Body of pancreas (tissue), 4 donors: ENCODE measurements around the gene RAD51AP2. TPM values are rescaled to one million over a fixed set of nuclear protein-coding genes. Genes with fewer than 3 reads are reported as not detected.

Source experiments
- ATAC-seq: fragments of 150-250 bp; one replicate; pipeline ENCODE4 v1.9.1; 2016
- DNase-seq, 4 donors: peaks; one replicate each; pipeline ENCODE4 v3.0.0-alpha.2; 2019
- H3K27ac ChIP-seq, 4 donors: fragments of 200-600 bp; sonication (generic); 1 replicate in 3 of 4; 2 replicates in 1 of 4; pipeline versions ENCODE4 v1.5.1 to v1.6.1; 2016 to 2019; ENCODE audit warnings: mild to moderate bottlenecking in 1 of 4, mixed read lengths in 1 of 4, moderate library complexity in 1 of 4
- H3K27me3 ChIP-seq, 2 donors: fragments of 200-600 bp; sonication (generic); one replicate each; pipeline ENCODE4 v1.6.0; 2016; ENCODE audit warnings: mild to moderate bottlenecking in 1 of 2
- H3K36me3 ChIP-seq, 2 donors: fragments of 200-600 bp; sonication (generic); replicated peaks in 1 of 2; 2 replicates each; pipeline ENCODE4 v1.5.1; 2016; ENCODE audit warnings: low read depth in 2 of 2; ENCODE audit not compliant: insufficient read depth in 1 of 2
- H3K4me1 ChIP-seq: fragments of 200-600 bp; sonication (generic); one replicate; pipeline ENCODE4 v1.6.0; 2016
- H3K4me3 ChIP-seq, 2 donors: fragments of 200-600 bp; sonication (generic); 1 replicate in 1 of 2; 2 replicates in 1 of 2; pipeline ENCODE4 v1.5.1; 2016 to 2019
- H3K9me3 ChIP-seq, 3 donors: fragments of 200-600 bp; sonication (generic); 1 replicate in 2 of 3; 2 replicates in 1 of 3; pipeline ENCODE4 v1.5.1; 2016
- POLR2A ChIP-seq, 3 donors: fragments of 450-650 bp; IDR thresholded peaks; one replicate each; pipeline ENCODE4 v1.6.1; 2016; ENCODE audit warnings: antibody characterized with exemption in 3 of 3, mild to moderate bottlenecking in 2 of 3
- WGBS, 2 donors: methylation state at CpG; one replicate each; pipeline ENCODE4 v1.1.5; 2017; 5-methylcytosine and 5-hydroxymethylcytosine counted together
- intact Hi-C: fragments of 100-400 bp; cut with DNase I; formaldehyde crosslinking; loops from one replicate; pipeline ENCODE4 v1.15.1; 2023
- total RNA-seq, 2 donors: library from RNA; depleted of rRNA; stranded (reverse); fragments of >200 nt; gene quantifications; one replicate each; pipeline ENCODE4 v1.1.0, GENCODE V29; 2016
- TF ChIP-seq, protein P1 (sequence below), 7 experiments: fragments of 450-650 bp in 4 of 7; fragments of 200-600 bp in 3 of 7; sonication (generic) in 3 of 7; IDR thresholded peaks; one replicate each; pipeline ENCODE4 v1.5.1; 2016 to 2019; ENCODE audit warnings: antibody characterized with exemption in 7 of 7

RAD51AP2 gene
- total RNA-seq, 2 donors from 2014 or later, result 0.26 TPM; not detected in 1

DNA sequence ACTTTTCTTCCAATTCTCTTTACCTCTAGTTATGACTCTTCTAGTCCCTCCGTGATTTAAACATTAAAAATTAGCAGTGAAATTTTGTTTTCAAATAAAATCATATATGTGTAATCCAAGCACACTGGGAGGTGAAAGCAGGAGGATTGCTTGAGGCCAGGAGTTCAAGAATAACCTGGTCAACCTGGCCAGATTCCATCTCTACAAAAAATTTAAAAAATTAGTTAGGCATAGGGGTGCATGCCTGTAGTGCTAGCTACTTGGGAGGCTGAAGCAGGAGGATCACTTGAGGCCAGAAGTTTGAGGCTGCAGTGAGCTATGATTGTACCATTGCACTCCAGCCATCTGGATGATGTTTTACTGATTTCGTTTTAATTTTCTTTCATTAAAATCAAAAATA is 15.3 kb upstream of the RAD51AP2 start:
- H3K9me3 ChIP-seq, result no peaks in the 10 kb centered on the region
- 71 to 75% methylated on average over 2 of the region's 2 CpGs for WGBS, 2 donors
- H3K36me3 ChIP-seq, result no peaks in the 10 kb centered on the region
- TF ChIP-seq, protein P1, sequence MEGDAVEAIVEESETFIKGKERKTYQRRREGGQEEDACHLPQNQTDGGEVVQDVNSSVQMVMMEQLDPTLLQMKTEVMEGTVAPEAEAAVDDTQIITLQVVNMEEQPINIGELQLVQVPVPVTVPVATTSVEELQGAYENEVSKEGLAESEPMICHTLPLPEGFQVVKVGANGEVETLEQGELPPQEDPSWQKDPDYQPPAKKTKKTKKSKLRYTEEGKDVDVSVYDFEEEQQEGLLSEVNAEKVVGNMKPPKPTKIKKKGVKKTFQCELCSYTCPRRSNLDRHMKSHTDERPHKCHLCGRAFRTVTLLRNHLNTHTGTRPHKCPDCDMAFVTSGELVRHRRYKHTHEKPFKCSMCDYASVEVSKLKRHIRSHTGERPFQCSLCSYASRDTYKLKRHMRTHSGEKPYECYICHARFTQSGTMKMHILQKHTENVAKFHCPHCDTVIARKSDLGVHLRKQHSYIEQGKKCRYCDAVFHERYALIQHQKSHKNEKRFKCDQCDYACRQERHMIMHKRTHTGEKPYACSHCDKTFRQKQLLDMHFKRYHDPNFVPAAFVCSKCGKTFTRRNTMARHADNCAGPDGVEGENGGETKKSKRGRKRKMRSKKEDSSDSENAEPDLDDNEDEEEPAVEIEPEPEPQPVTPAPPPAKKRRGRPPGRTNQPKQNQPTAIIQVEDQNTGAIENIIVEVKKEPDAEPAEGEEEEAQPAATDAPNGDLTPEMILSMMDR (IDR thresholded peaks at IDR 0.05), result no peak
- no peak for TF ChIP-seq POLR2A (IDR thresholded peaks at IDR 0.05)
- DNase-seq (no peak), ATAC-seq (no peak)
- peaks cover 8% of the 10 kb centered on the region for H3K4me1 ChIP-seq
- intact Hi-C loops, result no loop called here
- H3K27me3 ChIP-seq, result no peaks in the 10 kb centered on the region
- H3K4me3 ChIP-seq, result no peak overlapping the region
- H3K27ac ChIP-seq, result no peak overlapping the region

DNA sequence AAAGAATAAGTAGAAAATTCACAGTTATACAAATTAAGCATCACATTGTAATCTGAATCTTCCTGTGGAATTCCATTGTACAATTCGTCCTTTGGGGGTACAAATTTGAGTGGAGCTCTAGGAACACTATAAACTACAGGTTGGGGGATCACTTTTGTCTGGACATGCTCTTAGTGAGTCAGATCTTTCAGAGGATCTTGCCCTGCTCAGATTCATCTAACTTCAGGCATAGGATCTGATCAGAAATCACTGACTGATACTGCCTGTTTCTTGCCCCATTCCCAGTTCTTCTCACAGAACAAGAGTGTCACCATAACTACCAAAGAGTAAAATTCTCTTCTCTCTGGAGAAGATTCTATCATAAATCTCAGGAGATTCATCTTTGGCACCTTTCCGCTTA is 11.5 kb upstream of the RAD51AP2 start:
- no peak for ATAC-seq
- no peak overlapping the region for H3K4me3 ChIP-seq
- H3K27ac ChIP-seq, result no peak overlapping the region
- intact Hi-C loops, result no loop called here
- TF ChIP-seq, protein P1 (IDR thresholded peaks at IDR 0.05), result no peak
- no peak for TF ChIP-seq POLR2A (IDR thresholded peaks at IDR 0.05)
- no peaks in the 10 kb centered on the region for H3K4me1 ChIP-seq
- H3K9me3 ChIP-seq, result no peaks in the 10 kb centered on the region
- no peak for DNase-seq
- H3K36me3 ChIP-seq, result no peaks in the 10 kb centered on the region
- no peaks in the 10 kb centered on the region for H3K27me3 ChIP-seq
- WGBS, 2 donors, result 73 to 77% methylated on average over 2 of the region's 2 CpGs

DNA sequence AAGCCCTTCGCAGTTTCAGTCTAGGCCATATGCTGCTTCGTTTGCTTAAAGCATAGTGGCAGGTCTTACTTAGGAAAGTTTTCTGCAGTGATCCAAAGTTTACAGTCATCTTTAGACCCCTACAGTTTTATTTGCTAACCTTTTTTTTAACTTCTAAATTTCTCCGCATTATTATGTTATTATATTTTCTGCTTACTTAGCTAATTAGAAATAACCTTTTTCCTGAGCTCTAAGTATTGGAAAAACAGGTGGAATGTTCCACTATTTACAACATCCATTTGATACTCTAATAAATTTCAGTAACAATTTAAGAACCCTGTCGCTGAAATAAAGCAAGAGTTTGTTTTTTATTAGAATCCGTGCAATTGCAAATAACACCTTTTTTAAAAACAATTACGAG is 4.1 kb upstream of the RAD51AP2 start:
- Histone ChIP-seq H3K27ac (no peak overlapping the region), H3K9me3 (no peaks in the 10 kb centered on the region), H3K36me3 (no peaks in the 10 kb centered on the region), H3K4me1 (peaks cover 13% of the 10 kb centered on the region), H3K27me3 (peaks cover 0 to 4% of the 10 kb centered on the region in 2 donors), H3K4me3 (no peak overlapping the region)
- DNase-seq (no peak), ATAC-seq (no peak)
- 71 to 74% methylated on average over 6 of the region's 6 CpGs for WGBS, 2 donors
- intact Hi-C loops, result no loop called here
- no peak for TF ChIP-seq POLR2A (IDR thresholded peaks at IDR 0.05)
- TF ChIP-seq, protein P1 (IDR thresholded peaks at IDR 0.05), result no peak

GRCh38 chr2:17521621-17522020 is 3.4 kb upstream of the RAD51AP2 start:
- Histone ChIP-seq H3K36me3 (no peaks in the 10 kb centered on the region), H3K27me3 (peaks cover 0 to 4% of the 10 kb centered on the region in 2 donors), H3K4me3 (no peak overlapping the region), H3K9me3 (no peaks in the 10 kb centered on the region), H3K4me1 (peaks cover 13% of the 10 kb centered on the region), H3K27ac (no peak overlapping the region)
- TF ChIP-seq, protein P1 (IDR thresholded peaks at IDR 0.05), result no peak
- no peak for TF ChIP-seq POLR2A (IDR thresholded peaks at IDR 0.05)
- no peak for ATAC-seq
- intact Hi-C loops, result no loop called here
- WGBS, 2 donors, result 79 to 89% methylated on average over 2 of the region's 2 CpGs
- DNase-seq, result no peak

DNA sequence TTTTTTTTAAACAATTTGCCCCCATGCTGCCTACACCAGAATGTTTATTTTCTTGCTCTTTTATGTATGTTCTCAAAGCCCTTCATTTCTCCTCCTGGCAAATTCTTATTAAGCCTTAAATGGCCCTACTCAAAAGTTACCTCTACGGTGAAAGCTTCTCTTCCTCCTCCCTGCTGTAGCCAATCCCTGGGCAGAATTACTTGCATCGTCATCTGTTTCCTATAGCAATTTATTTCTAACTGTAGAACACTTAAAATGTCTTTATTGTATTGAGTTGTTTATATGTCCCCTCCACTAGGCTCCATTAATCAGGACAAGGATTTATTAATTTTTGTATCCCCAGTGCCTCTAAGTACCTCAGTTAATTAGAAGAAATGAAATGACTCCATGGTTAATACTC is 2.5 kb upstream of the RAD51AP2 start:
- DNase-seq (no peak), ATAC-seq (no peak)
- Histone ChIP-seq H3K9me3 (no peaks in the 10 kb centered on the region), H3K4me3 (no peak overlapping the region), H3K4me1 (peaks cover 13% of the 10 kb centered on the region), H3K27me3 (peaks cover 0 to 4% of the 10 kb centered on the region in 2 donors), H3K27ac (no peak overlapping the region), H3K36me3 (no peaks in the 10 kb centered on the region)
- intact Hi-C loops, result no loop called here
- 60 to 79% methylated on average over 2 of the region's 2 CpGs for WGBS, 2 donors
- TF ChIP-seq POLR2A (IDR thresholded peaks at IDR 0.05), result no peak
- TF ChIP-seq, protein P1 (IDR thresholded peaks at IDR 0.05), result no peak
